ENCODE data around the gene BRD9.
"Not testable (repeated sequence)": the region's sequence is repeated elsewhere in the genome, so short reads cannot be mapped to it uniquely, and the experiment has no call there.

BRD9 gene

DNA sequence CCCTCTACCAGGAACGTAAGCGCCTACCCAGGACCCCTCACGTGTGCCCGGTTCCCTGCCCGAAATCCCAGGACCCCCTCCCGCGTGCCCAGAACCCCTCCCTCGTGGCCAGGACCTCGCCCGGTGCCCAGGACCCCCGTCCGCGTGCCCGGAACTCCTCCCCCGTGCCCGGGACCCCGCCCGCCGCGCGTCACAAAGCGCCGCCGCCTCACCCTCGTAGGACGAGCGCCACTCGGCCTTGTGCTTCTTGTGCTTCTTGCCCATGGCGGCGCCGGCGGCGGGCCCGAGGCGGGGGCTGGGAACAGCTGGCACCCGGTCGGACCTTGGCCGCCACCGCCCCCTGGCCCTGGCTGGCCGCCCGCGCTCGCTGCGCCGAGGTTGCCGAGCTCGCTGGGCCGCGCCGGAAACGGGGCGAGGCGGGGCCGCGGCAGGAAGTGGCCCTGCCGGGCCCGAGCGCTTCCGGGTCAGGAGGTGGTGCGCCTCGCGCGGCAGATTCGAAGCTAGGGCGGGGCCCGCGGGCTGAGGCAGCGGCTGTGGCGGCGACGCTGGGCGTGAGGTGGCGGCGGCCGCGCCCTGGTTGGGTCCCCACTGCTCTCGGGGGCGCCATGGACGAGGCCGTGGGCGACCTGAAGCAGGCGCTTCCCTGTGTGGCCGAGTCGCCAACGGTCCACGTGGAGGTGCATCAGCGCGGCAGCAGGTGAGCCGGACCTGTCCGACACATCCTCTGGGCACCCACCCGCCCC lies at the start of gene BRD9, which contains the start of gene TRIP13:
Gene BRD9 (minus strand): TSS at position 408 of the 743 bp plus-strand sequence. CDS start 144 bp downstream, at position 264.
Gene TRIP13 (plus strand): TSS at position 491 of the 743 bp plus-strand sequence. CDS start 115 bp downstream, at position 606.
- peak; percentile 60 to 72 (median 66) for DNase-seq (ENCODE audit: low read depth in 2 of 3, low spot score in 2 of 3)

GRCh38 chr5:940741-941140 lies 48.1 kb upstream of the BRD9 start:
- DNase-seq (ENCODE audit: low read depth in 2 of 3, low spot score in 2 of 3) = not testable (repeated sequence)

GRCh38 chr5:939368-939767 lies 46.8 kb upstream of the BRD9 start:
- DNase-seq (ENCODE audit: low read depth in 2 of 3, low spot score in 2 of 3) = no peak

- DNase-seq (ENCODE audit: low read depth in 2 of 3, low spot score in 2 of 3) = no peak
These were observed 44.7 kb upstream of the BRD9 start for GRCh38 chr5:937151-937924.

DNA sequence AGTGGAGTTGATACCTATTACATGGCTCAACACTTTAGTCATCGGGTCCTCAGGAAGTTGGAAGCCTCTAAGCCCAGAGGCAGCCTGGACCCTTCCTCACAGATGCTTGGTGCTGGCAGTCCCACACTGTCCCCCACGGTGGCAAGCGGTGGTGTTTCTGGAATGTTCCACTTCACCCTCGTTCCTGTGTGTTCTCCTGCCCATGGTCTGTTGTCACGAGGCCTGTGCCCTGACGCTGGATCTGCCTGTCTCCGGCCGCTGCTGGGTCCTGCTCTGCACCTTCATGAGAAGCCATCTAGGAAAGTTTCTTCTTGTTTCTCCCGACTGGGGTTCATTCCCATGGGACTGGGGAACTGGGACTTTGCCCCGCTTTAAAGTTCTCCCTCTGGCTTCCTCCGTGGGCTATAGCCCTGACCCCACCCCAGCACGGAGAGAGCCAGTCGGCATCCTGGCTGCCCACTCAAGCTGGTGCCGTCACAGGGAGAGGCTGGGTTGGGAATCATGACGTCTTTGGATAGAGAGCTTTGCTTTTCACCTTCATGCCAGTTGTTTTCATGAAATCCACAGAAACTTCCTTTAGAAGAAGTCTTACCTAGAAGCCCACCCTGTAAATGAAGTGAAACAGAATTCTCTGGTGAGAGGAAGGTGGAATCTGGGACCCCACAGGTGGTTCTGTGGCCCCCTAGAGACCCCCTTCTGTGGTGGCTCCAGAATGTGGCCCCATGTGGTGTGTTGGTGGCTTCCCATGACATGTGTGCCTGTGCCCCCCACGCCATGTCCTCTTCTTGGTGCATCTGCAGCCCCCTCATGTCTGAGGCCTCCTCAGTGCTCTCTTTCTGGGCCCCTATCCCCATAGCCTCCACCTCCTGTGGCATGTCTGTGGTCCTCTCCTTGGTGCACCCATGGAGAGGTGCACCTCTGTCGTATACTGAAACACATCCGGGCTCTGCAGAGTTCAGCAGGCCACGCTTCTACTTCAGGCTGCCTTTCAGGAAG lies 43.8 kb upstream of the BRD9 start:
- no peak for DNase-seq (ENCODE audit: low read depth in 2 of 3, low spot score in 2 of 3)

- no peak for DNase-seq (ENCODE audit: low read depth in 2 of 3, low spot score in 2 of 3)
These were observed 43.0 kb upstream of the BRD9 start for GRCh38 chr5:935510-936084.

GRCh38 chr5:934381-934967 lies 41.9 kb upstream of the BRD9 start:
- not testable (repeated sequence) for DNase-seq (ENCODE audit: low read depth in 2 of 3, low spot score in 2 of 3)

DNA sequence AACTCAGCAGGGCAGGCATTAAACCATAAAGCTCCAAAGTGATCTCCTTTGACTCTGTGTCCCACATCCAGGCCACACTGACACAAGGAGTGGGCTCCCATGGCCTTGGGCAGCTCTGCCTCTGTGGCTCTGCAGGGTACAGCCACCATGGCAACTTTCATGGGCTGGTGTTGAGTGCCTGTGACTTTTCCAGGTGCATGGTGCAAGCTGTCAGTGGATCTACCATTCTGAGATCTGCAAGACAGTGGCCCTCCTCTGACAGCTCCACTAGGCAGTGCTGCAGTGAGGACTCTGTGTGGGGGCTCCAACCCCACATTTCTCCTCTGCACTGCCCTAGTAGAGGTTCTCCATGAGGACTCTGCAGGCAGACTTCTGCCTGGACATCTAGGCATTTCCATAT lies 41.4 kb upstream of the BRD9 start:
- DNase-seq (ENCODE audit: low read depth in 2 of 3, low spot score in 2 of 3) = not testable (repeated sequence)

DNA sequence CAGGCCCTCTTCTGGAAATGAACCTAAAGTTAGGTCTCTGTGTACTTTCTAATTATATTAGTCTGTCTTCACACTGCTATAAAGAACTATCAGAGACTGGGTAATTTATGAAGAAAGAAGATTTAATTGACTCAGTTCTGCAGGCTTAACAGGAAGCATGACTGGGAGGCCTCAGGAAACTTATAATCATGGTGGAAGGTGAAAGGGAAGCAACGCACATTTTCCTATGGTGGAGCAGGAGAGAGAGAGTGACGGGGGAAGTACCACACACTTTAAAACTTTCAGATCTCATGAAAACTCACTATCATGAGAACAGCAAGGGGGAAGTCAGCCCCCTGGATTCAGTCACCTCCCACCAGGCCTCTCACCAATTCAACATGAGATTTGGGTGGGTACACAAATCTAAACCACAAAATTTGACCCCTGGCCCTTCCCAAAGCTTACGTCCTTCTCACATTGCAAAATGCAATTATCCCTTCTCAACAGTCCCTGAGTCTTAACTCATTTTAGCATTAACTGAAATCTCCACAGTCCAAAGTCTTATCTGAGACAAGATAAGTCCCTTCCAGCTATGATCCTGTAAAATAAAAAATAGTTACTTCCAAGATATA lies 40.8 kb upstream of the BRD9 start:
- no peak for DNase-seq (ENCODE audit: low read depth in 2 of 3, low spot score in 2 of 3)

DNA sequence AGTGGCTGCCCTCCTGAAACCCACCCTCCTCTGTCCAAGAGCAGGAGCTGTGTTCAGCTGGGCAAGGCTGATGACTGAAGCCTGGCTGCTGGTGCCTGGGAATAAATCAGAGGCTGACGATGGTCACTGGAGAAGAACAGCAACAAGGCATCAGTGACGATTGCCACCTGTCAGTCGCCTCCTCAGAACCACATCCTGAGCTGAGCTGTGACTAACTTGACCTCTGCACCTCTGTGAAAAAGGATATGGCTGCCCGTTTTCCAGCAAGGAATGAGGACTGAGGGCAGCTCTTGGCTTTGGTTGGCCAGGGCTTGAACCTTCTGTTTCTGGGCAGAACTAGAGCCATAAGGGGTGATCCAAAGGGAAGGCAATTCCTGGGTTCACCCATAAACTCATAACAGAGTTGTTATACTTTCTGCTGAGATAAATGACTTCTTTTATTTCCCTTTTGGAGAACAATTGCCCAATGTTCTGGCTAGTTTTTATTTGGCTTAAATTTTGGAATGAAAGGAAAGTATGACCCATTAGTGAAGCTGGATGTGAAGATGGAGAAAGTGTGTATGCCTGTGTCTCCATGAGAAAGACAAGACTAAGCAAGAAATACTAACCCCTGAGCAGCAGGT lies 40.1 kb upstream of the BRD9 start:
- DNase-seq (ENCODE audit: low read depth in 2 of 3, low spot score in 2 of 3) = no peak

DNA sequence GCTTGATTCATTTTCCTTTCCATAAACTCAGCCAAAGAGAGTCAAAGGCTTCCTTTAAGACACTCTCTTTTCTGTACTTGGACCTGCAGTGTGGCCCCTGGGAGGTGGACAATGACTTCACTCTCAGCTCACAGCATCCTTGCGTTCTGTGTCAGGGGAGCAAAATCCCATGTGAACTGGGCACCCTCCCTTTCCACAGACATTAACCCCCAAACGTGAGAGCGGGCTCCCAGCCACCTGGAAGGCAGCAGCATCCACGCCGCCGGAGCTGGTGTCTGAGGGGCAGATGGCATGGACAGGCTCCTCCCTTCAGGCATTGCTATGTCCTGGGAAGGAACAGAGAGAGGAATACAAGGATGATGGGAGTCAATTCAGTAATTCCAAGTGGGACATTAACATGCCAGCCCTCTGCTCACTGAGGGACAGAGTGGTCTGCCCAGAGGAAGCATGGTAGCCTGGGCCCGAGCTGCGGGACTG lies 39.6 kb upstream of the BRD9 start:
- no peak for DNase-seq (ENCODE audit: low read depth in 2 of 3, low spot score in 2 of 3)

- DNase-seq (ENCODE audit: low read depth in 2 of 3, low spot score in 2 of 3) = no peak
These were observed 39.1 kb upstream of the BRD9 start for GRCh38 chr5:931570-932145.

DNA sequence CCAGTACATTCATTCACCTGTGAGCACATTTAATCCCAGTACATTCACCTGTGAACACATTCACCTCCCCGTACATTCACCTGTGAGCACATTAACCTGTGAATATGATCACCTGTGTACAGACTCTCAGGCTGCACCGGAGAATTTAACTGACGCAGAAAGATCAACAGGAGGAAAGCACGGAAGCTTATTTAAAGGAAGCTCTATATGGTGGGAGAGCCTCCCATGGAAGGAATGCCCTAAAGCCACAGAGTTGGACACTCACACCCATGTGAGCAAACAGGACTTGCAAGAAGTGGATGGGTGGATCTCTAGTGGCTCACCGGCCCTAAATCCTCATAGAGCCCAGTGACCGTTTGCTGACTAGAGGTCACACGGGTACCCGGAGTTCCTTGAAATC lies 38.3 kb upstream of the BRD9 start:
- no peak for DNase-seq (ENCODE audit: low read depth in 2 of 3, low spot score in 2 of 3)

- no peak for DNase-seq (ENCODE audit: low read depth in 2 of 3, low spot score in 2 of 3)
These were observed 37.0 kb upstream of the BRD9 start for GRCh38 chr5:929596-929995.

DNA sequence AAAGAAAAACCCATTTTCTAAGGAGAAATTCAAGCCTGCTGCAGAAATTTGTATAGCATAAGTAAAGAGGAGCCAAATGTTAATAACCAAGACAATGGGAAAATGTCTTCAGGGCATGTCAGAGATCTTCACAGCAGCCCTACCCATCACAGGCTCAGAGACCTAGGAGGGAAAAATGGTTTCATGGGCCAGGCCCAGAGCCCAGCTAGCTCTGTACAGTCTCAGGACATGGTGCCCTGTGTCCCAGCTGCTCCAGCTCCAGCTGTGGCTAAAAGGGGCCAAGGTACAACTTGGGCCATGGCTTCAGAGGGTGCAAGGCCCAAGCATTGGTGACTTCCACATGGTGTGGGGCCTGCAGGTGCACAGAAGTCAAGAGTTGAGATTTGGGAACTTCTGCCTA lies 36.6 kb upstream of the BRD9 start:
- not testable (repeated sequence) for DNase-seq (ENCODE audit: low read depth in 2 of 3, low spot score in 2 of 3)

- no peak for DNase-seq (ENCODE audit: low read depth in 2 of 3, low spot score in 2 of 3)
These were observed 34.8 kb upstream of the BRD9 start for GRCh38 chr5:927172-928015.

DNA sequence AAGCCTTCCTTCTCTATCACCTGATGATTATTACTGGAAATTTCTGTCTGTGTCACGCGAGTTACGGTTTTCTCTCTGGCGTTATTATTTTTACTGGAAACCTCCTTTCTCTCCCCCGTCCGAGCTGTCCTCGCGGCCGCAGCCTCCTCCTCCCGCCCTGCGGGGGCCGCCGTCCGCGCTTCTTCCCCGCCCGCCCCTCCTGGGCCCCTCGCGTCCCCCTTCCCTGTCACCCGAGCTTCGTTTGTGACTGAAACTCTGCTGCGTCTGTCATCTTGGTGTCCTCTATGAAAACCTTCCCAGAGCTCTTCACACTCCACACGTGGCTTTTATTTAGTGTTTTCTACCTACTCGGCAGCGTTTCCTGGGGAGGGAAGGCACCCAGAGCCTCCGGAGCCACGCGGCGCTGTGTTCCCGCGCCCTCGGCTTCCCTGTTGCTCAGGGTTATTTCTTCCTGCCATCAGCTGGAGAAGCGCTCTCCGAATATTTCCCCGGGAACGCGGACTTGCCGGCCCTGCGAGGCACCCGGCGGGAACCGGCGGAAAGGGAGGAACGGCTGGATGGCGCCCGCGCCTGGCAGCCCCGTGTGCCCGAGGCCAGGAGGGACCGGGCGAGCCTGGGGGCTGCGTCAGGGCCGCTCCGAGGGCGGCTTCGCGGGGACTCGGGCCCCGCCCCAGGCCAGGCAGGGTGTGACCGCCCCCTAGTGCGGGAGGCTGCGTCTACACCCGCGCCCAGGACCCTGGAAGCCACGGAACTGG lies 34.0 kb upstream of the BRD9 start:
- DNase-seq (ENCODE audit: low read depth in 2 of 3, low spot score in 2 of 3) = no peak

All from activated CD8-positive, alpha-beta memory T cell treated with anti-CD3 and anti-CD28 coated beads for 48 hours (primary cell).